Naive B cell (primary cell): ENCODE results near the gene WDR33. TPM values are rescaled to one million over a fixed set of nuclear protein-coding genes. Genes with fewer than 3 reads are reported as not detected.
"Not testable (repeated sequence)": the region's sequence is repeated elsewhere in the genome, so short reads cannot be mapped to it uniquely, and the experiment has no call there.

Experiments
- ATAC-seq, 2 donors: fragments of 150-1000 bp; cut with Tn5 transposase; 2 replicates each; pipeline ENCODE4 v1.10.0; 2021; ENCODE audit warnings: low read depth in 2 of 2, mild to moderate bottlenecking in 2 of 2, moderate library complexity in 2 of 2
- DNase-seq: peaks from one replicate; pipeline ENCODE4 v3.0.0; 2022
- H3K27ac Mint-ChIP-seq, 6 donors: one replicate each; pipeline ENCODE4 v1.8.0; 2020 to 2022; ENCODE audit warnings: mild to moderate bottlenecking in 6 of 6, mixed read lengths in 6 of 6, moderate library complexity in 5 of 6, inconsistent platforms in 2 of 6
- H3K27me3 Mint-ChIP-seq, 3 donors: one replicate each; pipeline ENCODE4 v1.8.0; 2021 to 2022; ENCODE audit warnings: mixed read lengths in 3 of 3, mild to moderate bottlenecking in 1 of 3
- H3K36me3 Mint-ChIP-seq, 2 donors: one replicate each; pipeline ENCODE4 v1.8.0; 2020 to 2022; ENCODE audit warnings: mixed read lengths in 2 of 2, inconsistent platforms in 1 of 2, mild to moderate bottlenecking in 1 of 2
- H3K4me1 Mint-ChIP-seq, 3 donors: one replicate each; pipeline ENCODE4 v1.8.0; 2020 to 2022; ENCODE audit warnings: mixed read lengths in 3 of 3, inconsistent platforms in 1 of 3, mild to moderate bottlenecking in 1 of 3, moderate library complexity in 1 of 3
- H3K4me3 Mint-ChIP-seq, 8 donors: one replicate each; pipeline ENCODE4 v1.8.0; 2020 to 2022; ENCODE audit warnings: mild to moderate bottlenecking in 8 of 8, mixed read lengths in 8 of 8, moderate library complexity in 8 of 8, inconsistent platforms in 2 of 8
- H3K9me3 Mint-ChIP-seq, 7 donors: one replicate each; pipeline ENCODE4 v1.8.0; 2020 to 2022; ENCODE audit warnings: mixed read lengths in 7 of 7, mild to moderate bottlenecking in 5 of 7, inconsistent platforms in 2 of 7, moderate library complexity in 1 of 7
- polyA plus RNA-seq, 6 donors: library from polyadenylated mRNA; unstranded; fragments of 300-500 nt; fragmentation: Illumina TruSeq; gene quantifications; one replicate each; pipeline ENCODE4 v1.2.3, GENCODE V29; 2021; ENCODE audit warnings: low read depth in 6 of 6

The WDR33 gene
- polyA plus RNA-seq, 6 donors from 2014 or later: 20.5 to 50.4 (median 37.3) TPM

- peaks cover 0 to 4% of the 10 kb centered on the region in 2 donors for H3K36me3 Mint-ChIP-seq
- H3K4me3 Mint-ChIP-seq: peak overlapping the region in 5 of 8 donors; percentile 32 to 78 (median 67)
- peak overlapping the region in 2 of 6 donors; percentile 36 to 82 for H3K27ac Mint-ChIP-seq
- ATAC-seq: no peak
- peaks cover 30 to 89% (median 66%) of the 10 kb centered on the region in 3 donors for H3K4me1 Mint-ChIP-seq
- no peaks in the 10 kb centered on the region for H3K27me3 Mint-ChIP-seq
- H3K9me3 Mint-ChIP-seq: no peaks in the 10 kb centered on the region
- DNase-seq: no peak
These were observed 11.0 kb downstream of the WDR33 start for GRCh38 chr2:127799926-127800325.

GRCh38 chr2:127796389-127796788 is 14.6 kb downstream of the WDR33 start:
- Mint-ChIP-seq H3K4me1 (peaks cover 38 to 82% (median 61%) of the 10 kb centered on the region in 3 donors), H3K27me3 (no peaks in the 10 kb centered on the region)

DNA sequence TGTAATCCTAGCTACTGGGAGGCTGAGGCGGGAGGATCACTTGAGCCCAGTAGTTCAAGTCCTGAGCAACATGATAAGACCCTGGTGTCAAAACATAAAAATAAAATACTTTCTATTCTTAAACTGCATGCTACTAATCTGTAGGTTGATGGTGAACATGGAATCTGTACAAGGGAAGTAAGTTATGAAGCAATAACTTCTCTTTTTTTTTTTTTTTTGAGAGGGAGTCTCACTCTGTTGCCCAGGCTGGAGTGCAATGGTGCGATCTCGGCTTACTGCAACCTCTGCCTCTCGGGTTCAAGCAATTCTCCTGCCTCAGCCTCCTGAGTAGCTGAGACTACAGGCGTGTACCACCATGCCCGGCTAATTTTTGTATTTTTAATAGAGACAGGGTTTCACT is 16.1 kb downstream of the WDR33 start:
- Mint-ChIP-seq H3K27ac (peak overlapping the region in 4 of 6 donors; percentile 50 to 97 (median 76)), H3K4me1 (peaks cover 36 to 74% (median 56%) of the 10 kb centered on the region in 3 donors), H3K4me3 (peak overlapping the region in 5 of 8 donors; percentile 21 to 85 (median 75))
- ATAC-seq: peak; percentile 74 to 87
- H3K9me3 Mint-ChIP-seq, H3K36me3 Mint-ChIP-seq, DNase-seq, H3K27me3 Mint-ChIP-seq: not testable (repeated sequence)

More at GRCh38 chr2:127796389-127796788, 14.6 kb downstream of the WDR33 start:
- peaks cover 0 to 4% of the 10 kb centered on the region in 2 donors for H3K36me3 Mint-ChIP-seq
- no peaks in the 10 kb centered on the region for H3K9me3 Mint-ChIP-seq
- DNase-seq (no peak), ATAC-seq (no peak)
- H3K27ac Mint-ChIP-seq: peak overlapping the region in 5 of 6 donors; percentile 8 to 59 (median 35)
- H3K4me3 Mint-ChIP-seq: peak overlapping the region in 4 of 8 donors; percentile 30 to 69 (median 63)

DNA sequence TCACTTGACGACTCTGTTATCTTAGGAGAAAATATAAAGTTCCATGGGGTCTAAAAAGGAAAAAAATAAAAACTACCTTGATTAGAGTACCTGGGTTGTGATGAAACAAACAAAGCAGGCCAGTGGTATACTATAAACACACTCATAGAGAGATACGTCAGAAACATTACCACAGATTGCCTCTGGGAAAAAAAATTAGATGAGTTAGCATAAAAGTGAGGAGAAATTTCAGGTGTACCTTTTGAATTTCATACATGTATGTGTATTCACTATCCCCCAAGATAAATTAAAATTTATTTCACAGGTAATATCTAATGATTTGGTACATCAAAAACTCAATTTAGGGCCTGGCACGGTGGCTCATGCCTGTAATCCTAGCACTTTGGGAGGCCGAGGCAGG is 18.2 kb downstream of the WDR33 start:
- no peaks in the 10 kb centered on the region for H3K27me3 Mint-ChIP-seq
- H3K4me3 Mint-ChIP-seq: no peak overlapping the region
- peaks cover 26 to 57% (median 42%) of the 10 kb centered on the region in 3 donors for H3K4me1 Mint-ChIP-seq
- H3K27ac Mint-ChIP-seq: peak overlapping the region in 1 of 6 donors; percentile 23
- ATAC-seq (no peak), DNase-seq (no peak)
- no peaks in the 10 kb centered on the region for H3K36me3 Mint-ChIP-seq
- no peaks in the 10 kb centered on the region for H3K9me3 Mint-ChIP-seq

- ATAC-seq (no peak), DNase-seq (no peak)
- no peaks in the 10 kb centered on the region for H3K9me3 Mint-ChIP-seq
- no peak overlapping the region for H3K4me3 Mint-ChIP-seq
- H3K27me3 Mint-ChIP-seq: no peaks in the 10 kb centered on the region
- H3K36me3 Mint-ChIP-seq: no peaks in the 10 kb centered on the region
- peaks cover 20 to 41% (median 34%) of the 10 kb centered on the region in 3 donors for H3K4me1 Mint-ChIP-seq
- H3K27ac Mint-ChIP-seq: peak overlapping the region in 3 of 6 donors; percentile 65 to 91 (median 86)
These were observed 20.1 kb downstream of the WDR33 start for GRCh38 chr2:127790694-127791529.

DNA sequence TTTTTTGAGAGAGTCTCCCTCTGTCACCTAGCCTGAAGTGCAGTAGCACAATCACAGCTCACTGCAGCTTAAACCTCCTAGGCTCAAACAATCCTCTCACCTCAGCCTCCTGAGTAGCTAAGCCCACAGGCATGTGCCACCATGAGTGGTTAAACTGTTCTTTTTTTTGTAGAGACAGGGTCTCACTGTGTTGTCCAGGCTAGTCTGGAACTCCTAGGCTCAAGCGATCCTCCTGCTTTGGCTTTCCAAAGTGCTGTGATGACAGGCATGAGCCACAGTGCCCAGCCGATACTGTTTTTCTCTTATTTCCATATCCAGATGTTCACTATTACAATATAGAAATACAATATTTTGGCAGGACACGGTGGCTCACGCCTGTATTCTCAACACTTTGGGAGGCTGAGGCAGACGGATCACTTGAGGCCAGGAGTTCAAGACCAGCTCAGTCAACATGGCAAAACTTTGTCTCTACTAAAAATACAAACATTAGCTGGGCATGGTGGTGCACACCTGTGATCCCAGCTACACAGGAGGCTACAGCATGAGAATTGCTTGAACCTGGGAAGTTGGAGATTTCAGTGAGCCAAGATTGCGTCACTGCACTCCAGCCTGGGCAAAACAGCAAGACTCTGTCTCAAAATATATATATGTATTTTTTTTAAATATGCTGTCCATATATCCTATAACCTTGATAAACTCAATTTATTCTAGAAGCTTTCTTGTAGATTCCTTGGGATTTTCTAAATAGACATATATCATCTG is 24.7 kb downstream of the WDR33 start:
- Mint-ChIP-seq H3K4me3 (no peak overlapping the region), H3K4me1 (peaks cover 10 to 21% (median 19%) of the 10 kb centered on the region in 3 donors), H3K27ac (peak overlapping the region in 1 of 6 donors; percentile 44), H3K9me3 (no peaks in the 10 kb centered on the region), H3K36me3 (no peaks in the 10 kb centered on the region), H3K27me3 (no peaks in the 10 kb centered on the region)
- ATAC-seq (no peak), DNase-seq (no peak)

- Mint-ChIP-seq H3K27me3 (no peaks in the 10 kb centered on the region), H3K4me3 (no peak overlapping the region), H3K9me3 (no peaks in the 10 kb centered on the region), H3K36me3 (no peaks in the 10 kb centered on the region), H3K4me1 (peaks cover 5 to 21% (median 13%) of the 10 kb centered on the region in 3 donors), H3K27ac (peak overlapping the region in 2 of 6 donors; percentile 10 to 33)
- ATAC-seq (no peak), DNase-seq (no peak)
These were observed 25.9 kb downstream of the WDR33 start for GRCh38 chr2:127784965-127785518.

DNA sequence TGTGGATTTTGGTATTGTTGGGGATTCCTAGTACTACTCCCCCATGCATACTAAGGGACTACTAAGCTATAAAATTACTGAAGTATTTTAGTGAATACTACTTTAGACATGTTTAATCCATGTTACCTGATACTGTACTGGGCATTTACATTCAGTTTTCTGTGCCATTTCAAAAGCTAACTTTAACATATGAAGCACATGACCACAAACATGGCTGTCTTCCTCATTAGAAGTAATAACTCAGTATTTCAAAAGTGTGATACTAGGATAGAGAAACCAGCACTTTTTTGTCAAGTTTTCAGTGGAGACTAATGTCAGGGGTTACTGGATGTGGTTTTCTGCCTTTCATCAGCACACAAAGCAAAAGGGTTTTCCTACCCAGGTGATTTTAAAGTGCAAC is 27.9 kb downstream of the WDR33 start:
- no peak for DNase-seq
- H3K4me1 Mint-ChIP-seq: peaks cover 12 to 32% (median 23%) of the 10 kb centered on the region in 3 donors
- H3K9me3 Mint-ChIP-seq: no peaks in the 10 kb centered on the region
- H3K36me3 Mint-ChIP-seq: peaks cover 0 to 4% of the 10 kb centered on the region in 2 donors
- H3K4me3 Mint-ChIP-seq: no peak overlapping the region
- no peak for ATAC-seq
- no peaks in the 10 kb centered on the region for H3K27me3 Mint-ChIP-seq
- H3K27ac Mint-ChIP-seq: peak overlapping the region in 1 of 6 donors; percentile 42

DNA sequence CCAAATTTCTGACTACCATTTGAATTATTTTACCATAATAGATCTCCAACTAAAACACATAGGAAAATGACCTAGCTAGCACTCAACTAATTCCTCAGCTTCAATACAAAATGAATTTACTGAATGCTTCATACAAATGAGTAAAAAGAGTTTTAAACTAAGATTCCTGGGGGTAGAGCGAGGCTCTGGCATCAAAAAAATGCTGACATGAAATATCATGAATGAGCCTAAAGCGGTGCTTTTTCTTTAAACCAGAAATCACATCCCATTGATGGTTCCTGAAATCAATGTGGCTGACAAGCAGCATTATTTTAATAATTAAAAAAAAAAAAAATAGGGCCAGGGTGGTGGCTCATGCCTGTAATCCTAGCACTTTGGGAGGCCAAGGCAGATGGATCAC is 32.1 kb downstream of the WDR33 start:
- DNase-seq (no peak), ATAC-seq (no peak)
- peaks cover 0 to 4% of the 10 kb centered on the region in 2 donors for H3K36me3 Mint-ChIP-seq
- H3K9me3 Mint-ChIP-seq: no peaks in the 10 kb centered on the region
- H3K4me1 Mint-ChIP-seq: peaks cover 25 to 51% (median 32%) of the 10 kb centered on the region in 3 donors
- no peak overlapping the region for H3K4me3 Mint-ChIP-seq
- peak overlapping the region in 3 of 6 donors; percentile 11 to 74 (median 49) for H3K27ac Mint-ChIP-seq
- no peaks in the 10 kb centered on the region for H3K27me3 Mint-ChIP-seq

DNA sequence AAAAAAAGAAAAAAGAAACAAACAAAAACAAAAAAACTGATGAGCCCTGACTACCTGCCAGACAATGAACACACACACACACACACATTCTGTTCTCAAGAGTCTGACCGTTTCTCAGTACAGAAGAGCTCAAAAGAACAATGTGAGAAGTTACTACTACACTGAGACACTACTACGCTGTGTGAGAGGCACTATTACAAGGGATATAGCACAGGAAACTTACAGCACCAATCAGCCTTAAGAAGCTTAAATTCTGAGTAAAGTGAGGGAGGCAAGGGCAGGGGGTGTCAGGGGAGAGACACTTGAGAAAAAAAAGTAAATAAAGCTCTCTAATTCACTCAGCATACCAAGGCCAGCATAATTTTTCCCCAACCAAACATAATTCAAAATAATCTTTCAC is 32.5 kb downstream of the WDR33 start:
- peak overlapping the region in 3 of 6 donors; percentile 11 to 74 (median 49) for H3K27ac Mint-ChIP-seq
- no peak for ATAC-seq
- peaks cover 25 to 54% (median 32%) of the 10 kb centered on the region in 3 donors for H3K4me1 Mint-ChIP-seq
- no peak for DNase-seq
- no peak overlapping the region for H3K4me3 Mint-ChIP-seq
- H3K9me3 Mint-ChIP-seq: no peaks in the 10 kb centered on the region
- no peaks in the 10 kb centered on the region for H3K27me3 Mint-ChIP-seq
- H3K36me3 Mint-ChIP-seq: peaks cover 0 to 4% of the 10 kb centered on the region in 2 donors

- Mint-ChIP-seq H3K27me3 (no peaks in the 10 kb centered on the region), H3K27ac (peak overlapping the region in 5 of 6 donors; percentile 23 to 69 (median 53)), H3K9me3 (no peaks in the 10 kb centered on the region), H3K36me3 (peaks cover 0 to 4% of the 10 kb centered on the region in 2 donors), H3K4me3 (no peak overlapping the region), H3K4me1 (peaks cover 32 to 59% (median 35%) of the 10 kb centered on the region in 3 donors)
- DNase-seq (no peak), ATAC-seq (no peak)
These were observed 34.7 kb downstream of the WDR33 start for GRCh38 chr2:127776122-127776780.

- H3K4me3 Mint-ChIP-seq: no peak overlapping the region
- no peaks in the 10 kb centered on the region for H3K9me3 Mint-ChIP-seq
- no peak overlapping the region for H3K27ac Mint-ChIP-seq
- peaks cover 0 to 12% of the 10 kb centered on the region in 2 donors for H3K36me3 Mint-ChIP-seq
- no peak for DNase-seq
- H3K4me1 Mint-ChIP-seq: peaks cover 15 to 38% (median 26%) of the 10 kb centered on the region in 3 donors
- H3K27me3 Mint-ChIP-seq: no peaks in the 10 kb centered on the region
- no peak for ATAC-seq
These were observed 39.2 kb downstream of the WDR33 start for GRCh38 chr2:127771756-127772155.
